Spleen (tissue), 11 donors: ENCODE results near the gene NOTCH1. TPM values are rescaled to one million over a fixed set of nuclear protein-coding genes. Genes with fewer than 3 reads are reported as not detected.
A peak's percentile ranks its signal among the peaks of the same experiment; 100 is the strongest.

Experiments
- DNase-seq: peaks from one replicate; pipeline ENCODE4 v3.0.0-alpha.2; 2020
- H3K27ac ChIP-seq, 8 donors: fragments of 200-600 bp; sonication (generic) in 7 of 8; 1 replicate in 4 of 8; 2 replicates in 4 of 8; pipeline versions ENCODE4 v1.5.0 to v1.8.0; 2016 to 2021; ENCODE audit warnings: inconsistent platforms in 4 of 8, mild to moderate bottlenecking in 4 of 8, moderate library complexity in 1 of 8
- H3K27me3 ChIP-seq, 7 donors: fragments of 200-600 bp; sonication (generic) in 6 of 7; replicated peaks in 1 of 7; 1 replicate in 4 of 7; 2 replicates in 3 of 7; pipeline versions ENCODE4 v1.5.0 to v1.8.0; 2016 to 2021; ENCODE audit warnings: inconsistent platforms in 3 of 7, mild to moderate bottlenecking in 1 of 7
- H3K36me3 ChIP-seq, 6 donors: fragments of 200-600 bp; sonication (generic) in 5 of 6; 1 replicate in 4 of 6; 2 replicates in 2 of 6; pipeline versions ENCODE4 v1.5.0 to v1.8.0; 2016 to 2021; ENCODE audit warnings: inconsistent platforms in 2 of 6
- H3K4me1 ChIP-seq, 6 donors: fragments of 200-600 bp; sonication (generic) in 5 of 6; 1 replicate in 3 of 6; 2 replicates in 3 of 6; pipeline versions ENCODE4 v1.5.0 to v1.8.0; 2016 to 2021; ENCODE audit warnings: inconsistent platforms in 3 of 6
- H3K4me3 ChIP-seq, 8 donors: fragments of 200-600 bp; sonication (generic) in 7 of 8; 1 replicate in 4 of 8; 2 replicates in 4 of 8; pipeline versions ENCODE4 v1.5.0 to v1.8.0; 2016 to 2021; ENCODE audit warnings: inconsistent platforms in 4 of 8, mild to moderate bottlenecking in 4 of 8, moderate library complexity in 2 of 8
- H3K9me3 ChIP-seq, 8 donors: fragments of 200-600 bp; sonication (generic) in 7 of 8; 1 replicate in 4 of 8; 2 replicates in 4 of 8; pipeline versions ENCODE4 v1.5.0 to v1.8.0; 2016 to 2021; ENCODE audit warnings: inconsistent platforms in 4 of 8
- CTCF ChIP-seq, 11 experiments: fragments of 200-600 bp in 7 of 11; fragments of 450-650 bp in 4 of 11; sonication (generic) in 4 of 11; IDR thresholded peaks in 8 of 11; conservative IDR thresholded peaks in 3 of 11; 1 replicate in 7 of 11; 2 replicates in 4 of 11; pipeline versions ENCODE4 v1.4.0 to v1.8.0; 2016 to 2021; ENCODE audit warnings: antibody characterized with exemption in 11 of 11, inconsistent platforms in 4 of 11, mild to moderate bottlenecking in 1 of 11
- POLR2A ChIP-seq, 3 donors: fragments of 450-650 bp; IDR thresholded peaks; one replicate each; pipeline ENCODE4 v1.5.1; 2017; ENCODE audit warnings: antibody characterized with exemption in 3 of 3, mild to moderate bottlenecking in 1 of 3
- POLR2AphosphoS5 ChIP-seq, 3 donors: sonication (generic); formaldehyde crosslinking; IDR thresholded peaks; one replicate each; pipeline ENCODE4 v1.5.1; 2017; ENCODE audit warnings: antibody characterized with exemption in 3 of 3
- WGBS, 5 donors: extraction: QIAGEN DNeasy Blood & Tissue Kit in 3 of 5; methylation state at CpG; one replicate each; pipeline versions ENCODE4 v1.1.5 to v1.1.7; 2013 to 2018; 5-methylcytosine and 5-hydroxymethylcytosine counted together
- intact Hi-C: fragments of 100-400 bp; cut with DNase I; formaldehyde crosslinking; loops from one replicate; pipeline ENCODE4 v1.15.0; 2023; ENCODE audit warnings: low total_unique reads
- polyA plus RNA-seq, 3 donors: library from polyadenylated mRNA; stranded (reverse); fragments of 200-250 nt; gene quantifications; one replicate each; pipeline ENCODE4 v1.2.1, GENCODE V29; 2013
- total RNA-seq, 7 donors: library from RNA; depleted of rRNA in 3 of 7; stranded (reverse); fragments of >200 nt in 3 of 7; fragmentation: NEBNext Ultra II Directional in 4 of 7; extraction: Animal tissue kit (Norgen Biotek cat#: 25700) in 4 of 7; gene quantifications; one replicate each; pipeline versions ENCODE4 v1.1.0 to v1.2.1, GENCODE V29; 2016 to 2021
- donor health status: healthy with polysubstance abuse.
- donor health status: DM: no; HTN: no; CAD: no; lungs with moderate emphysema.
- donor health status: DM: no; HTN: no; CAD: no.
- donor health status: Bipolar disorder and iron deficiency.
- donor health status: healthy.
- donor health status: DM: no; HTN: no; CAD: no.
- donor health status: DM: yes; HTN: yes; CAD: no.

NOTCH1 gene
- total and polyA plus RNA-seq, 10 donors = 4.9 to 140 (median 93.9) TPM

GRCh38 chr9:136486131-136486530 is 59.7 kb downstream of the NOTCH1 start:
- Histone ChIP-seq H3K9me3 (no peaks in the 10 kb centered on the region), H3K27me3 (no peaks in the 10 kb centered on the region), H3K4me3 (no peak overlapping the region), H3K4me1 (peaks cover 34 to 74% (median 62%) of the 10 kb centered on the region in 6 donors), H3K27ac (no peak overlapping the region), H3K36me3 (no peaks in the 10 kb centered on the region)
- intact Hi-C loops = loop anchor here (10.0 kb wide), 1 partner anchor 49 kb away; no protein-coding TSS in a partner anchor
- TF ChIP-seq POLR2A (IDR thresholded peaks at IDR 0.05) = no peak
- no peak for TF ChIP-seq POLR2AphosphoS5 (IDR thresholded peaks at IDR 0.05)
- TF ChIP-seq CTCF (IDR thresholded peaks at IDR 0.05 in 8 of 11, conservative IDR thresholded peaks at IDR 0.05 in 3 of 11) = no peak
- WGBS, 5 donors = 85 to 98% (median 91%) methylated on average over 7 of the region's 7 CpGs
- no peak for DNase-seq

GRCh38 chr9:136485049-136486045 is 60.5 kb downstream of the NOTCH1 start:
- 35 to 50% (median 39%) methylated on average over 15 to 21 of the region's 21 CpGs for WGBS, 5 donors
- DNase-seq = peak; percentile 94
- Histone ChIP-seq H3K36me3 (peaks cover 0 to 4% (median 0%) of the 10 kb centered on the region in 6 donors), H3K4me3 (no peak overlapping the region), H3K27me3 (no peaks in the 10 kb centered on the region), H3K4me1 (peaks cover 34 to 82% (median 69%) of the 10 kb centered on the region in 6 donors), H3K9me3 (no peaks in the 10 kb centered on the region), H3K27ac (peak overlapping the region in 5 of 8 donors; percentile 21 to 100 (median 42))
- peak; percentile 62 to 75 (median 75) for TF ChIP-seq POLR2AphosphoS5 (IDR thresholded peaks at IDR 0.05)
- peak; percentile 89 to 97 (median 94) for TF ChIP-seq CTCF (IDR thresholded peaks at IDR 0.05 in 8 of 11, conservative IDR thresholded peaks at IDR 0.05 in 3 of 11)
- TF ChIP-seq POLR2A (IDR thresholded peaks at IDR 0.05) = no peak
- intact Hi-C loops = loop anchor here (10.0 kb wide), 1 partner anchor 49 kb away; no protein-coding TSS in a partner anchor

GRCh38 chr9:136484153-136485048 is 61.4 kb downstream of the NOTCH1 start:
- DNase-seq = peak; percentile 93
- intact Hi-C loops = loop anchor here (10.0 kb wide), 1 partner anchor 50 kb away; no protein-coding TSS in a partner anchor
- Histone ChIP-seq H3K4me1 (peaks cover 34 to 88% (median 74%) of the 10 kb centered on the region in 6 donors), H3K36me3 (peaks cover 0 to 14% (median 2%) of the 10 kb centered on the region in 6 donors), H3K27ac (peak overlapping the region; percentile 4 to 100 (median 99)), H3K27me3 (no peaks in the 10 kb centered on the region), H3K4me3 (peak overlapping the region; percentile 39 to 97 (median 60)), H3K9me3 (no peaks in the 10 kb centered on the region)
- WGBS, 5 donors = 40 to 58% (median 43%) methylated on average over 34 to 59 of the region's 59 CpGs
- TF ChIP-seq POLR2AphosphoS5 (IDR thresholded peaks at IDR 0.05) (no peak), CTCF (IDR thresholded peaks at IDR 0.05 in 8 of 11, conservative IDR thresholded peaks at IDR 0.05 in 3 of 11) (no peak), POLR2A (IDR thresholded peaks at IDR 0.05) (no peak)
